Keratinocyte (primary cell): ENCODE data around the gene ARHGEF28. TPM values are rescaled to one million over a fixed set of nuclear protein-coding genes. Genes with fewer than 3 reads are reported as not detected.

Experiments
- DNase-seq: peaks from one replicate; pipeline ENCODE4 v3.0.0-alpha.2; 2011; ENCODE audit warnings: low read depth, missing footprints, low spot score
- FAIRE-seq: peaks from 2 replicates; lab custom pipeline; 2011; peaks lifted over from hg19 to GRCh38; lab: Jason Lieb, UNC
- H2AFZ ChIP-seq: 2 replicates; pipeline ENCODE4 v1.6.0; 2012; ENCODE audit warnings: low read length, control low read depth, inconsistent platforms; ENCODE audit not compliant: control insufficient read depth
- H3K27ac ChIP-seq: 2 replicates; pipeline ENCODE4 v1.5.1; 2011; ENCODE audit warnings: low read length; ENCODE audit not compliant: control insufficient read depth, insufficient read depth
- H3K27me3 ChIP-seq: 3 replicates; pipeline ENCODE4 v1.6.0; 2011; ENCODE audit warnings: low read length; ENCODE audit not compliant: control insufficient read depth, insufficient read depth; ENCODE audit errors: extremely low read depth
- H3K36me3 ChIP-seq, 2 experiments: 2 replicates in 1 of 2; 3 replicates in 1 of 2; pipeline ENCODE4 v1.5.1; 2011; ENCODE audit warnings: low read length in 2 of 2, mild to moderate bottlenecking in 1 of 2; ENCODE audit not compliant: control insufficient read depth in 2 of 2, insufficient read depth in 2 of 2; ENCODE audit errors: extremely low read depth in 1 of 2
- H3K4me1 ChIP-seq: 3 replicates; pipeline ENCODE4 v1.5.1; 2011; ENCODE audit warnings: low read length; ENCODE audit not compliant: control insufficient read depth, insufficient read depth; ENCODE audit errors: extremely low read depth
- H3K4me2 ChIP-seq: 3 replicates; pipeline ENCODE4 v1.6.0; 2011; ENCODE audit warnings: low read depth, low read length; ENCODE audit not compliant: control insufficient read depth, insufficient read depth; ENCODE audit errors: extremely low read depth
- H3K4me3 ChIP-seq, 3 experiments: fragments of 200-600 bp in 1 of 3; sonication (generic) in 1 of 3; 2 replicates in 2 of 3; 3 replicates in 1 of 3; pipeline ENCODE4 v1.5.1; 2011 to 2016; ENCODE audit warnings: low read length in 3 of 3, mild to moderate bottlenecking in 3 of 3, control low read depth in 2 of 3, inconsistent platforms in 1 of 3, low read depth in 1 of 3, mixed read lengths in 1 of 3, mixed run types in 1 of 3, moderate library complexity in 1 of 3; ENCODE audit not compliant: control insufficient read depth in 2 of 3, insufficient read depth in 2 of 3; ENCODE audit errors: extremely low read depth in 1 of 3
- H3K79me2 ChIP-seq: 2 replicates; pipeline ENCODE4 v1.6.0; 2012; ENCODE audit warnings: low read length; ENCODE audit not compliant: control insufficient read depth, insufficient read depth
- H3K9ac ChIP-seq: 3 replicates; pipeline ENCODE4 v1.6.0; 2011; ENCODE audit warnings: low read length; ENCODE audit not compliant: control insufficient read depth, insufficient read depth; ENCODE audit errors: extremely low read depth
- H3K9me1 ChIP-seq: 3 replicates; pipeline ENCODE4 v1.6.0; 2011; ENCODE audit warnings: low read length; ENCODE audit not compliant: control insufficient read depth, insufficient read depth; ENCODE audit errors: extremely low read depth
- H3K9me3 ChIP-seq: 2 replicates; pipeline ENCODE4 v1.5.1; 2012; ENCODE audit warnings: low read depth, low read length; ENCODE audit not compliant: control insufficient read depth
- H4K20me1 ChIP-seq: 3 replicates; pipeline ENCODE4 v1.6.0; 2011; ENCODE audit warnings: low read length; ENCODE audit not compliant: control insufficient read depth, insufficient read depth; ENCODE audit errors: extremely low read depth
- EZH2 ChIP-seq: IDR thresholded peaks from one replicate; pipeline ENCODE4 v1.6.1; 2012; ENCODE audit warnings: inconsistent platforms, mild to moderate bottlenecking, low read length, moderate library complexity
- dilution Hi-C: fragments of 300-500 bp; cut with MboI; formaldehyde crosslinking; loops from one replicate; pipeline ENCODE4 v1.7.0; 2020; ENCODE audit warnings: low sequenced_read_pairs; ENCODE audit not compliant: extremely low pct_ligation_motif_present
- polyA plus RNA-seq, 5 experiments: library from polyadenylated mRNA; depleted of rRNA in 3 of 5; stranded (reverse) in 3 of 5; stranded (forward) in 1 of 5; unstranded in 1 of 5; fragments of >200 nt; gene quantifications; 1 replicate in 1 of 5; 2 replicates in 3 of 5; 3 replicates in 1 of 5; pipeline versions ENCODE4 v1.2.1 to v1.2.3, GENCODE V29; 2011 to 2012; ENCODE audit warnings: missing spikeins in 2 of 5, low read depth in 1 of 5, low replicate concordance in 1 of 5
- TF ChIP-seq, protein P1 (sequence below), 3 experiments: IDR thresholded peaks in 1 of 3; conservative IDR thresholded peaks in 1 of 3; optimal IDR thresholded peaks in 1 of 3; 2 replicates in 2 of 3; 3 replicates in 1 of 3; pipeline versions ENCODE3 to v1.5.1; 2011; ENCODE audit warnings: low read length in 3 of 3, mild to moderate bottlenecking in 3 of 3, moderate library complexity in 2 of 3, control low read depth in 1 of 3, inconsistent platforms in 1 of 3; ENCODE audit not compliant: insufficient read depth in 2 of 3; ENCODE audit errors: extremely low read depth in 1 of 3

The ARHGEF28 gene
- polyA plus RNA-seq, 1 donor (not counting 4 experiments of a cell fraction or from before 2014, with no cell fraction given): 31.6 TPM

DNA sequence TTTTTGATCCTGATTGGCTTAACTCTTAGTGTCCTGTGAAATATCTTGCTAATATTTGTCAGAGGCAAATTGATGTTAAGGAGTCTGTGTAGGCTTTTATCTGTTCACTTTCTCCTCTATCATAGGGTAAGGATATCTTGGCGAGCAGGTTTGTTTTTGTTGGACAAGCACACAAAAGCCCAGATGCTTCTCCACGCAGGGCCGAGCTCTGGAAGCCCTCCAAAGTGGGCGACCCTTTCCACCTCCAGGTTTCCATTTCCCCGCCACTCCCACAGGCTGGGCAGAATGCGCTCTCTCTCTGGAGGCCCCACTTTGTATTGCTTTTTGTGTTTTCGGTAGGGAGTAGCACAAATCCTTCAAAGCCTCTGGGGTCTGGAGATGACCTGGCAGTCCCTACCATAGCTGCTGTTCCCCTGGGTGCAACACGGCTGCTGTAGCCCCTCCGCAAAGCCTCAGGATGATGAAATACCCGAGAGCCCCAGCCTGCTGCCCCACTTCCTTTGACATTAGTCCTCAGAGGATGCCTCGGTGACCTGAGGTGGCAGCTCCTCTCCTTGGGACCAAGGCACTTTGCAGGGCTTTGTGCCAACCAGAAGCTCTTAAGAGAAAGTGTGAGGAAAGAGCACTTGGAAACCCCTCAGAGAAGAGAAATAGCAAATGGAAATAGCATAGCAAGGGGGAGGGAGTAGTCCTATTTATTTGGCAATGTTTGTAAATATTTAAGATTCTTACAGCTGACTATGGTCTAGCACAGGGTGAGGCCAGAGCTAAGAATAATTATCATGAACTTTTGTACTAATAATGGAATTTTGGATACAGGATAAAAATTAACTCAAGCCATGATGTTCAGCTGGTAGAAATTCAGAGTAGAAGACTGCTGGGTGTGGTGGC is 122.8 kb downstream of the ARHGEF28 start:
- DNase-seq (no peak), FAIRE-seq (no peak)
- Histone ChIP-seq H3K9me1 (no peaks in the 10 kb centered on the region), H3K36me3 (peaks cover 25 to 34% of the 10 kb centered on the region in 2 experiments), H3K9me3 (no peaks in the 10 kb centered on the region), H3K27me3 (no peaks in the 10 kb centered on the region), H2AFZ (no peak overlapping the region), H3K4me1 (no peaks in the 10 kb centered on the region), H3K27ac (no peak overlapping the region), H3K4me2 (no peak overlapping the region), H4K20me1 (peaks cover 3% of the 10 kb centered on the region), H3K79me2 (peaks cover 89% of the 10 kb centered on the region), H3K4me3 (no peak overlapping the region), H3K9ac (no peak overlapping the region)
- no peak for TF ChIP-seq EZH2
- TF ChIP-seq, protein P1, sequence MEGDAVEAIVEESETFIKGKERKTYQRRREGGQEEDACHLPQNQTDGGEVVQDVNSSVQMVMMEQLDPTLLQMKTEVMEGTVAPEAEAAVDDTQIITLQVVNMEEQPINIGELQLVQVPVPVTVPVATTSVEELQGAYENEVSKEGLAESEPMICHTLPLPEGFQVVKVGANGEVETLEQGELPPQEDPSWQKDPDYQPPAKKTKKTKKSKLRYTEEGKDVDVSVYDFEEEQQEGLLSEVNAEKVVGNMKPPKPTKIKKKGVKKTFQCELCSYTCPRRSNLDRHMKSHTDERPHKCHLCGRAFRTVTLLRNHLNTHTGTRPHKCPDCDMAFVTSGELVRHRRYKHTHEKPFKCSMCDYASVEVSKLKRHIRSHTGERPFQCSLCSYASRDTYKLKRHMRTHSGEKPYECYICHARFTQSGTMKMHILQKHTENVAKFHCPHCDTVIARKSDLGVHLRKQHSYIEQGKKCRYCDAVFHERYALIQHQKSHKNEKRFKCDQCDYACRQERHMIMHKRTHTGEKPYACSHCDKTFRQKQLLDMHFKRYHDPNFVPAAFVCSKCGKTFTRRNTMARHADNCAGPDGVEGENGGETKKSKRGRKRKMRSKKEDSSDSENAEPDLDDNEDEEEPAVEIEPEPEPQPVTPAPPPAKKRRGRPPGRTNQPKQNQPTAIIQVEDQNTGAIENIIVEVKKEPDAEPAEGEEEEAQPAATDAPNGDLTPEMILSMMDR (optimal IDR thresholded peaks at IDR 0.05 in 1 of 3, IDR thresholded peaks at IDR 0.05 in 1 of 3, conservative IDR thresholded peaks at IDR 0.05 in 1 of 3; ENCODE audit: extremely low read depth in 1 of 3, insufficient read depth in 2 of 3, low read length in 3 of 3): no peak
- dilution Hi-C loops: no loop called here

DNA sequence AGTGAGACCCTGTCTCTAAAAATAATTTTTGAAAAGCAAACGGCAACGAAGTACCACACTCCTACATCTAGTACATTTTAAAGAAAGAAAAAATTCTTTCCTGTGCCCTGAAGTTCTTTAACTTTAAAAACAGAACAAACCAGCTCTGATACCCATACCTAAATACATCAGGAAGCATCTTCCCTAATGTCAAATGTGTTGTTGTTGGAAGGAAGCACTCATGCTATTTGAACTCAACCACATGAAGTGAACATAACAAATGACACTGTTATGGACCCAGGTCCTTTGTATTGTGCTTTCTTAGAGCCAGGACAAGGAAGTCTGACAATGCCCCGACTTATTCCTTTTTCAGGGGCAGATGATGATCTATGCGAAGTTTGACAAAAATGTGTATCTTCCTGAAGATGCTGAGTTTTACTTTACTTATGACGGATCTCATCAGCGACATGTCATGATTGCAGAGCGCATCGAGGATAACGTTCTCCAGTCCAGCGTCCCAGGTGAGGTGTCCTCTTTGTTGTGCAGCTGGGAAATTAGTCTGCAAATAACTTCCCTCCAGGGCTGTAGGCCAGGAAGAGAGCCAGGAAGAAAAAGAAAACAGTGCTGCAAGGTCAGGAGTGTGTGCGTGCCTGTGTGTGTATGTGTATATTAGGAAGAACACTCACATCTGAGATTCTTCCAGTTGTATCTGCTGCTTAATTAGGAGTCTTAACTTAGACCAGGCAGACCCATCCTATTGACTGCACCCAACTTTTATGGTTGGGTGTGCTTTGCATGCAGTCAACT is 123.7 kb downstream of the ARHGEF28 start:
- H3K4me1 ChIP-seq: no peaks in the 10 kb centered on the region
- no peak for DNase-seq
- H3K9me3 ChIP-seq: no peaks in the 10 kb centered on the region
- no peak overlapping the region for H3K9ac ChIP-seq
- H3K27ac ChIP-seq: no peak overlapping the region
- H4K20me1 ChIP-seq: peaks cover 3% of the 10 kb centered on the region
- H2AFZ ChIP-seq: no peak overlapping the region
- H3K36me3 ChIP-seq: peaks cover 27 to 34% of the 10 kb centered on the region in 2 experiments
- H3K9me1 ChIP-seq: no peaks in the 10 kb centered on the region
- H3K4me2 ChIP-seq: no peak overlapping the region
- H3K27me3 ChIP-seq: no peaks in the 10 kb centered on the region
- dilution Hi-C loops: no loop called here
- TF ChIP-seq EZH2: no peak
- TF ChIP-seq, protein P1 (optimal IDR thresholded peaks at IDR 0.05 in 1 of 3, IDR thresholded peaks at IDR 0.05 in 1 of 3, conservative IDR thresholded peaks at IDR 0.05 in 1 of 3; ENCODE audit: extremely low read depth in 1 of 3, insufficient read depth in 2 of 3, low read length in 3 of 3): no peak
- no peak overlapping the region for H3K4me3 ChIP-seq
- peaks cover 88% of the 10 kb centered on the region for H3K79me2 ChIP-seq
- peak; percentile 17 for FAIRE-seq
